Measurements from ENCODE around the gene ATG9B.

Gene ATG9B

DNA sequence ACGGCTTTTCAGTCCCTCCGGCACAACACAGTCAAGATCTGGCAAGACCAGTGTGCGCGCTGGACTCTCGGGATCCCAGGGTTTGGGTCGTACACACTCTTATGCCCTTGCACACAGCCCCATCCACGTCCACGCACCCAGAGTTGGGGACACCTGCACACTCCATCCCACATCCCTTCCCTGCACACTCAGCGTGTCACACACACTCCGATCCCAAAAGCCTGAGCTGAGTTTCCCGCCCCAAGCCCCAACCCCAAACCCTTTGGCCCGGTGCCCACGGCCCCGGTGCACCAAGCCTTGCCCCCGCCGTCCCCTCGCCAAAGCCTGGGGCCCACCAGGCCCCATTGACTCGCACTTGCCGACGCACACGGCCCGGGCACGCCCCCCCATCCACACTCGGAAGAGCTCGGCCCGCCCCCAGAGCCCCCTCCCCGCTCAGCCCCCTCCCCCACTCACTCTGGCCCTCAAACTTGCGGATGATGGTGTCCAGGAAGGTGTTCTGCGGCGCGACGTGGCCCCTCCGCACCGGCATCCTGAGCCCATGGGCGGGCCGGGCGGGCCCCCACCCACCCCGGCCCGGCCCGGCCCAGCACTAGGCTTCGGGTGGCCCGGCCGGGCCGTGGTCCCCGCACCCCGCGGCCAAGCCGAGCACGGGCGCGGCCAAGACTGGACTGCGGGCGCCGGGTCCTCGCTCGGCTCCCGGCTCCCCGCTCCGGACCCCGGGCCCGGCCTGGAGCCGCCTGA, 46.7 kb downstream of the ATG9B start:
- TF ChIP-seq, protein P1, sequence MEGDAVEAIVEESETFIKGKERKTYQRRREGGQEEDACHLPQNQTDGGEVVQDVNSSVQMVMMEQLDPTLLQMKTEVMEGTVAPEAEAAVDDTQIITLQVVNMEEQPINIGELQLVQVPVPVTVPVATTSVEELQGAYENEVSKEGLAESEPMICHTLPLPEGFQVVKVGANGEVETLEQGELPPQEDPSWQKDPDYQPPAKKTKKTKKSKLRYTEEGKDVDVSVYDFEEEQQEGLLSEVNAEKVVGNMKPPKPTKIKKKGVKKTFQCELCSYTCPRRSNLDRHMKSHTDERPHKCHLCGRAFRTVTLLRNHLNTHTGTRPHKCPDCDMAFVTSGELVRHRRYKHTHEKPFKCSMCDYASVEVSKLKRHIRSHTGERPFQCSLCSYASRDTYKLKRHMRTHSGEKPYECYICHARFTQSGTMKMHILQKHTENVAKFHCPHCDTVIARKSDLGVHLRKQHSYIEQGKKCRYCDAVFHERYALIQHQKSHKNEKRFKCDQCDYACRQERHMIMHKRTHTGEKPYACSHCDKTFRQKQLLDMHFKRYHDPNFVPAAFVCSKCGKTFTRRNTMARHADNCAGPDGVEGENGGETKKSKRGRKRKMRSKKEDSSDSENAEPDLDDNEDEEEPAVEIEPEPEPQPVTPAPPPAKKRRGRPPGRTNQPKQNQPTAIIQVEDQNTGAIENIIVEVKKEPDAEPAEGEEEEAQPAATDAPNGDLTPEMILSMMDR (conservative IDR thresholded peaks at IDR 0.05): no peak
- peak overlapping the region; percentile 100 for H3K27ac ChIP-seq

DNA sequence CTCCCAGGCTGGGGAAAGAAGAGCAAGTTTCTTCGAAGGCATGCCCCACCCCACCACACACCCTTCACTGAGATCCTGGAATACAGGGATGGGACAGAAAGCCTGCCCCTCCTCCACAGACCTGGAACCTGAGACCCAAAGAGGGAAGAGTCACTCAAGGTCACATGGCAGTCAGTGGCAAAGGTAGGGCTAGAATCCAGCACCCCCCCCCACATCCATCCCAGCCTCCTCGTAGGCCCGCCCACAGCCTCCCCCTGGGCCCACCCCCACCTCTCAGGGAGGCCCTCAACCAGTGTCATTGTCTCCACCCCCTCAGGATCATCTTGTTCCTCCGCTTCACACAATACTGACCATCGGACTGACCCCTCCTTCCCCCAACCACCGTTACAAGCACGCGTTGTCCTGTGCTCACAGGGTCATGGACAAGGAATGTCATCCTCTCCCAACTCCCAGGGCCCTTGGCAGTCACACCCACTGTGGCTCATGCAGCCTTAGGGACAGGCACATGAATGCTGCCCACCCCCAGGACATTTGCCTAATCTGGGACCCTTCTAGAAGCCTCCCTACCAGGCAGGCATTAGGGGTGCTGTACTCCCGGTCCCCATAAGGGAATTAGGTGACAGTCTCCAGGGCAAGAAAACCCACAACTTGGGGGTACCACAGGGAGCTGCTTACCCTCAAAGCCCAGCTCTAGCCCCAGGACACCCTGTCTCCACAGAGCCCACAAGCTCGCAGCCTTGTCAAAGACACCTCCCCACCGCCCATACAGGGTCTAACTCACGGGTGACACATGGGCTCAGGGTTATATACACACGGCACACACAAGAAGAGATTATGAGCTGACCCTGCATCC, 47.5 kb downstream of the ATG9B start:
- peak overlapping the region; percentile 100 for H3K27ac ChIP-seq
- TF ChIP-seq, protein P1 (conservative IDR thresholded peaks at IDR 0.05): no peak

DNA sequence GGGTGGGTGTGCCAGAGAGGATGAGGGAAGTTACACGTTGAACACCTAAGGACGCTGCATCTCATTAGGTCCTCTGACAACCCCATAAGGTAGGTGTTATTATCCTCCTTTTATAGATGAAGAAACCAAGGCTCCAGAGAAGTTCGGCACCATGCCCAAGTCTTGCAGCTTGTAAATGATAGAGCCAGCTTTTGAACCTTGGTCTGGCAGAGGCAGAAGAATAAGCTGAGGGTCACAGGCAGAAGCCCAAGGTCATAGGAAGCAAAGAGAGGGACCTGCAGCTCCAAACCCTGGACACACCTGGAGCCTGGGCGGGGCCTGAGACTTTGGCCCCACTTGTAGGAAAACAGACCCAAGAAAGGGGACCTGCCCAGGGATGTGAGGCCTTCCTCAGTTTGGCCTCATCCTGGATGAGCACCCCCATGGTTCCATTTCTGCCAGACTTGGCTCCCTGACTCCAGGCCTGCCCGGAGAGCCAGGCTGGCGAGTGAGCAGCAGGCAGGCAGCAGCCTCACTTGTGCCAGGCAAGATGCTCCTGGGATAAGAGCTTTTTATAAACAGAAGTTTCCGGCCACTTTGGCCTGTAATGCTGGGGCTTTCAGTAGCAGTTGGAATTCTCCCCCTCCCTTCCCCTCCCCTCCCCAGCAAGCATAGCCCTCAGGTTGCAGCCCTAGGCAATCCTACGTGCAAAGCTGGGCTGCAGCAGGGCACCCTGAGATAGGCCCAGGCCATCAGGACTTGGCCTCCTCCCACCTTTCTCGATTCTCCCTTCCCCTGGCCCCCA, 48.6 kb downstream of the ATG9B start:
- TF ChIP-seq, protein P1 (conservative IDR thresholded peaks at IDR 0.05): no peak
- peak overlapping the region; percentile 100 for H3K27ac ChIP-seq

DNA sequence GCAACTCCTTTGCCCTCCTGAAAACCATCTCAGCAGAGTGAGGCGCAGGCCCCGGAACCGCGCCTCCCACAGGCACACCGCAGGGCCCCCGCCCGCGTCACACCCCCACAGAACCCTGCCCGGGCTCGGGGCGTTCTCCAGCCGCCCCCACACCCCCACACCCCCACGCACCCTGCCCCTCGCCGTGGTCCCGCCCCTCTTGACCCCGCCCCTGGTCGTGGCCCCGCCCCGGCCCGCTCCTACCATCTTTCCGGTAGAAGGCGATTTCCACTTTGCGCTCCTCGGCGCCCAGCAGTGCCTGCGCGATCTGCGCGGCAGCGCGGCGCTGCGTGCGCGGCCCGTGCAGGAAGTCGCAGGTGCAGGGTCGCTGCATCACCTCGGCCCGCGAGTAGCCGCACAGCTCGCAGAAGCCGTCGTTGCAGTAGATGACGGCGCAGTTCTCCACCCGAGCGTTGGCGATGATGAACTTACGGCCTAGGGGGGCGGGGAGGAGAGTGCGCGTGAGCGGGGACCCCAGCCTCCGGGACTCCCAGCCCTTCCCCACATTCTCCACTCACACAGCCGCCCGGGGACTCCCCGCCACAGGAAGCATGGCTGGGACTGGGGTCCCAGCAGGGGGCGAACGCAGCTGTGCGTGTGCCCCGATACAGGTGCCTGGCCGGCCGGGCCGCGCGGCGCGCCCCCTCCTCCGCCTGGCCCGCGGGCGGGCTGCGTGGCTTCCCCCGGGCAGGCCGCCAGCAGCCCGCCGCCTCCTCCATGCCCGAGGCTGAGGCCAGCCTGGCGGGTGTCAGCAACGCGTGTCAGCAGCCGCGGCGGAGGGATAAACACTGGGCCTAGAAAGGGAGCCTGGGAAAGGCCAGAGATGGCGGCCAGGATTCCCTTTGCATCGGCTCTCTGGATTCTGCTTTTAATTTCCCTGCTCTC, 49.6 kb downstream of the ATG9B start:
- H3K27ac ChIP-seq: peak overlapping the region; percentile 100
- TF ChIP-seq, protein P1 (conservative IDR thresholded peaks at IDR 0.05): peak; percentile 53

DNA sequence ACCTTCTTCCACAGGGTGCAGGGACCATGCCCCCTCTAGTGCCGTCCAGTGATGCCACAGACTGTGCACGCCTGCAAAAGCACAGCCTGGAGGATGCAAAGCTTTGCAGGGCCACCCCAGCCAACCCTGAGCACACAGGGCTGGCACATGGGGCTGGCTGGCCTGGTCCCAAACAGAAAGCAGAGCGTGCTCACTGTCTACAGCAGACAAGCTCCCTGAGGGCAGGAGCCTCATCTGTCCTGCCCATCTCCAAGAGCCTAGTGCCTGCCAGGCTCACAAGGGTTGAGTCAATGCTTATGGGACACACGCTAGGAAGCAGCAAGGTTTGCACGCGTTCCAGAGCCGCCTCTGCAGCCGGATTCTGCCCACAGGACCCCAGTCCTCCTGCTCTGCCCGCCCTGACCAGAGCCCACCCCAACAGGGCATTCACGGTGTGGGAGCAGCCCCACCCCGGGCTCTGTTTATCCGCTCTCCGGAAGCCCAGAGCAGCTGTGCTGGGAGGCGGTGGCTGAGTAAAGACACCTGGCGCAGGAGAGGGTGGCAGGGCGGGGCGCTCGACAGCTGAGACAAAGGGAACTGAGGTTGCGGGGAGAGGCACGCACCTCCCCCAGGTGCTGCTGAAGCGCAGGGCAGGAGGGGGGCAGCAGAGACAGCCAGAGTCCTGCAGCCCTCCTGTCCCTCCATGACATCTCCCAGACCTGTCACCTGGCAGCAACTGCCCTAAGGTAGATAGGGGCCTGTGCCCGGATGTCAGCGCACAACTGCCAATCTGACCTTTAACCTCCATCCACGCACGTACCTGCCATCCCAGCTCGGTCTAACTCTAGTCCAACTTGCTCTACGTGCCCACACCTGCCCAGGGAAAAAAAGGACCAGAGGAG, 50.5 kb downstream of the ATG9B start:
- TF ChIP-seq, protein P1 (conservative IDR thresholded peaks at IDR 0.05): no peak
- peak overlapping the region; percentile 100 for H3K27ac ChIP-seq

DNA sequence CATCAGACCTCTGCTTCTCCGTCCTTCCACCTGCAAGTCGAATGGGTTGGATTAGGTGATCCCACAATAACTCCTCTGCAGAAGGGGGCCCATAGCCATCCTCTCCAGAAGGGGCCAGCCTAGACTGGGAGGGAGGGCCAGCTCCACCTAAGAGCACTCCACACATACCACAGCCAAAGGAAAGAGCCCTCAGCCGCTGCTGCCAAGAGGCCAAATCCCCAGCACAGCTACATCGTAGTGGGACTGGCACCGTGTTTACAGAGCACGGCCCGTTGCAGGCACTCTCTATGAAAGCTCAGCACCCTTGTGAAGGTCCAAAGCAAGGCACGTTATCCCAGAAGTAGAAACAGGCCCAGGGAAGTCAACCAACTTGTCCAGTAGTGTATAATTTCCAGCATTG, 51.6 kb downstream of the ATG9B start:
- TF ChIP-seq, protein P1 (conservative IDR thresholded peaks at IDR 0.05): no peak

More for the DNA sequence above, 51.6 kb downstream of the ATG9B start:
- H3K27ac ChIP-seq: peak overlapping the region; percentile 100; the same call in 1 of the 2 replicates
